ENCODE results near the gene SLC4A9. TPM values are rescaled to one million over a fixed set of nuclear protein-coding genes. Genes with fewer than 3 reads are reported as not detected.

SLC4A9 gene
- total RNA-seq: 0.04 TPM
- under 1 TPM in 3 of 8 donors, not detected in 5; 0.04 to 0.13 (median 0.07) TPM for polyA plus RNA-seq (ENCODE audit: insufficient read depth in 1 of 8, insufficient read length in 8 of 8, low replicate concordance in 1 of 8)
- long read RNA-seq, donor 1: 0 reads
- long read RNA-seq, donor 2: 0 reads
- long read RNA-seq, donor 3: 0 reads
- long read RNA-seq, donor 4: 0 reads
- long read RNA-seq, donor 5: 0 reads
- long read RNA-seq, donor 6: 0 reads
- long read RNA-seq, donor 7: 0 reads
- long read RNA-seq, donor 8: 0 reads
- long read RNA-seq, donor 9: 0 reads
- long read RNA-seq, donor 10: 0 reads
- long read RNA-seq, donor 11: 0 reads

GRCh38 chr5:140360101-140360500 lies at the start of gene SLC4A9:
TSS of gene SLC4A9 (plus strand) at chr5:140360194. CDS start at chr5:140360237, 43 bp downstream.
- Histone ChIP-seq H3K27me3 (ENCODE audit: control insufficient read depth, insufficient read depth, low read length) (no peaks in the 10 kb centered on the region), H3K4me3 (ENCODE audit: low read length) (no peak within 1 kb of the TSS), H3K36me3 (ENCODE audit: control insufficient read depth, insufficient read depth, low read length) (no peaks in the 10 kb centered on the region), H3K9me3 (replicated peaks; ENCODE audit: control insufficient read depth, low read depth, low read length) (no peaks in the 10 kb centered on the region), H3K27ac (ENCODE audit: low read length) (no peak within 1 kb of the TSS), H3K4me1 (ENCODE audit: control insufficient read depth, insufficient read depth, low read length) (peaks cover 15% of the 10 kb centered on the region)
- no peak for DNase-seq
- WGBS (ENCODE audit: insufficient coverage): 65% methylated on average over 2 of the region's 2 CpGs

GRCh38 chr5:140310434-140310833 lies 49.6 kb upstream of the SLC4A9 start:
- Histone ChIP-seq H3K4me1 (ENCODE audit: control insufficient read depth, insufficient read depth, low read length) (peaks cover 12% of the 10 kb centered on the region), H3K27ac (ENCODE audit: low read length) (no peak overlapping the region), H3K27me3 (ENCODE audit: control insufficient read depth, insufficient read depth, low read length) (peaks cover 2% of the 10 kb centered on the region), H3K9me3 (replicated peaks; ENCODE audit: control insufficient read depth, low read depth, low read length) (no peaks in the 10 kb centered on the region), H3K4me3 (ENCODE audit: low read length) (no peak overlapping the region), H3K36me3 (ENCODE audit: control insufficient read depth, insufficient read depth, low read length) (no peaks in the 10 kb centered on the region)
- no peak for DNase-seq
- WGBS (ENCODE audit: insufficient coverage): 58% methylated on average over 1 of the region's 2 CpGs

GRCh38 chr5:140311011-140311467 lies 49.0 kb upstream of the SLC4A9 start:
- Histone ChIP-seq H3K36me3 (ENCODE audit: control insufficient read depth, insufficient read depth, low read length) (no peaks in the 10 kb centered on the region), H3K27me3 (ENCODE audit: control insufficient read depth, insufficient read depth, low read length) (peaks cover 2% of the 10 kb centered on the region), H3K4me3 (ENCODE audit: low read length) (no peak overlapping the region), H3K27ac (ENCODE audit: low read length) (no peak overlapping the region), H3K4me1 (ENCODE audit: control insufficient read depth, insufficient read depth, low read length) (peaks cover 12% of the 10 kb centered on the region), H3K9me3 (replicated peaks; ENCODE audit: control insufficient read depth, low read depth, low read length) (no peaks in the 10 kb centered on the region)
- no peak for DNase-seq
- no CpG with 5 or more reads among the region's 5 CpGs for WGBS (ENCODE audit: insufficient coverage)

GRCh38 chr5:140312067-140312790 lies 47.8 kb upstream of the SLC4A9 start:
- H3K27ac ChIP-seq (ENCODE audit: low read length): peak overlapping the region; percentile 80
- no peaks in the 10 kb centered on the region for H3K36me3 ChIP-seq (ENCODE audit: control insufficient read depth, insufficient read depth, low read length)
- peaks cover 12% of the 10 kb centered on the region for H3K4me1 ChIP-seq (ENCODE audit: control insufficient read depth, insufficient read depth, low read length)
- H3K27me3 ChIP-seq (ENCODE audit: control insufficient read depth, insufficient read depth, low read length): peaks cover 2% of the 10 kb centered on the region
- H3K9me3 ChIP-seq (replicated peaks; ENCODE audit: control insufficient read depth, low read depth, low read length): no peaks in the 10 kb centered on the region
- 29% methylated on average over 4 of the region's 4 CpGs for WGBS (ENCODE audit: insufficient coverage)
- no peak overlapping the region for H3K4me3 ChIP-seq (ENCODE audit: low read length)
- DNase-seq: peak; percentile 49

- Histone ChIP-seq H3K4me3 (ENCODE audit: low read length) (no peak overlapping the region), H3K9me3 (replicated peaks; ENCODE audit: control insufficient read depth, low read depth, low read length) (no peaks in the 10 kb centered on the region), H3K4me1 (ENCODE audit: control insufficient read depth, insufficient read depth, low read length) (peaks cover 12% of the 10 kb centered on the region), H3K27ac (ENCODE audit: low read length) (peak overlapping the region; percentile 80), H3K36me3 (ENCODE audit: control insufficient read depth, insufficient read depth, low read length) (no peaks in the 10 kb centered on the region), H3K27me3 (ENCODE audit: control insufficient read depth, insufficient read depth, low read length) (peaks cover 2% of the 10 kb centered on the region)
- WGBS (ENCODE audit: insufficient coverage): 80% methylated on average over 1 of the region's 7 CpGs
- no peak for DNase-seq
Observed at GRCh38 chr5:140312791-140313189, 47.2 kb upstream of the SLC4A9 start.

- no peaks in the 10 kb centered on the region for H3K27me3 ChIP-seq (ENCODE audit: control insufficient read depth, insufficient read depth, low read length)
- DNase-seq: no peak
- peaks cover 9% of the 10 kb centered on the region for H3K4me1 ChIP-seq (ENCODE audit: control insufficient read depth, insufficient read depth, low read length)
- H3K36me3 ChIP-seq (ENCODE audit: control insufficient read depth, insufficient read depth, low read length): no peaks in the 10 kb centered on the region
- WGBS (ENCODE audit: insufficient coverage): 80% methylated on average over 5 of the region's 5 CpGs
- H3K4me3 ChIP-seq (ENCODE audit: low read length): no peak overlapping the region
- H3K9me3 ChIP-seq (replicated peaks; ENCODE audit: control insufficient read depth, low read depth, low read length): no peaks in the 10 kb centered on the region
- no peak overlapping the region for H3K27ac ChIP-seq (ENCODE audit: low read length)
Observed at GRCh38 chr5:140317859-140318258, 42.1 kb upstream of the SLC4A9 start.

GRCh38 chr5:140318792-140319191 lies 41.2 kb upstream of the SLC4A9 start:
- H3K36me3 ChIP-seq (ENCODE audit: control insufficient read depth, insufficient read depth, low read length): no peaks in the 10 kb centered on the region
- H3K27ac ChIP-seq (ENCODE audit: low read length): no peak overlapping the region
- H3K27me3 ChIP-seq (ENCODE audit: control insufficient read depth, insufficient read depth, low read length): no peaks in the 10 kb centered on the region
- WGBS (ENCODE audit: insufficient coverage): 72% methylated on average over 3 of the region's 4 CpGs
- no peak for DNase-seq
- H3K4me3 ChIP-seq (ENCODE audit: low read length): no peak overlapping the region
- peaks cover 16% of the 10 kb centered on the region for H3K4me1 ChIP-seq (ENCODE audit: control insufficient read depth, insufficient read depth, low read length)
- no peaks in the 10 kb centered on the region for H3K9me3 ChIP-seq (replicated peaks; ENCODE audit: control insufficient read depth, low read depth, low read length)

GRCh38 chr5:140319833-140320232 lies 40.2 kb upstream of the SLC4A9 start:
- Histone ChIP-seq H3K27ac (ENCODE audit: low read length) (no peak overlapping the region), H3K4me3 (ENCODE audit: low read length) (no peak overlapping the region)
- no CpG with 5 or more reads among the region's 1 CpG for WGBS (ENCODE audit: insufficient coverage)

GRCh38 chr5:140321796-140322195 lies 38.2 kb upstream of the SLC4A9 start:
- WGBS (ENCODE audit: insufficient coverage): 90% methylated on average over 2 of the region's 2 CpGs
- Histone ChIP-seq H3K9me3 (replicated peaks; ENCODE audit: control insufficient read depth, low read depth, low read length) (no peaks in the 10 kb centered on the region), H3K27ac (ENCODE audit: low read length) (no peak overlapping the region), H3K4me1 (ENCODE audit: control insufficient read depth, insufficient read depth, low read length) (peaks cover 25% of the 10 kb centered on the region), H3K27me3 (ENCODE audit: control insufficient read depth, insufficient read depth, low read length) (no peaks in the 10 kb centered on the region), H3K36me3 (ENCODE audit: control insufficient read depth, insufficient read depth, low read length) (no peaks in the 10 kb centered on the region), H3K4me3 (ENCODE audit: low read length) (no peak overlapping the region)
- peak; percentile 81 for DNase-seq

More at GRCh38 chr5:140319833-140320232, 40.2 kb upstream of the SLC4A9 start:
- DNase-seq: peak; percentile 39
- Histone ChIP-seq H3K9me3 (replicated peaks; ENCODE audit: control insufficient read depth, low read depth, low read length) (no peaks in the 10 kb centered on the region), H3K4me1 (ENCODE audit: control insufficient read depth, insufficient read depth, low read length) (peaks cover 24% of the 10 kb centered on the region), H3K36me3 (ENCODE audit: control insufficient read depth, insufficient read depth, low read length) (no peaks in the 10 kb centered on the region), H3K27me3 (ENCODE audit: control insufficient read depth, insufficient read depth, low read length) (no peaks in the 10 kb centered on the region)

Measured in muscle of leg (tissue), 16 donors.